C4-2B (cell line): ENCODE data around the gene IGBP1.

ENCODE experiments used
- H3K27ac ChIP-seq: fragments of 450-650 bp; 2 replicates; pipeline ENCODE4 v1.5.1; 2017
- ZFX ChIP-seq: fragments of 450-650 bp; IDR thresholded peaks from 2 replicates; pipeline ENCODE4 v1.6.1; 2017
- TF ChIP-seq, protein P1 (sequence below): fragments of 450-650 bp; conservative IDR thresholded peaks from 2 replicates; pipeline ENCODE4 v1.5.1; 2017; ENCODE audit warnings: mild to moderate bottlenecking

IGBP1 gene

GRCh38 chrX:70169281-70169680 is 36.0 kb downstream of the IGBP1 start:
- H3K27ac ChIP-seq, result no peak overlapping the region
- TF ChIP-seq, protein P1, sequence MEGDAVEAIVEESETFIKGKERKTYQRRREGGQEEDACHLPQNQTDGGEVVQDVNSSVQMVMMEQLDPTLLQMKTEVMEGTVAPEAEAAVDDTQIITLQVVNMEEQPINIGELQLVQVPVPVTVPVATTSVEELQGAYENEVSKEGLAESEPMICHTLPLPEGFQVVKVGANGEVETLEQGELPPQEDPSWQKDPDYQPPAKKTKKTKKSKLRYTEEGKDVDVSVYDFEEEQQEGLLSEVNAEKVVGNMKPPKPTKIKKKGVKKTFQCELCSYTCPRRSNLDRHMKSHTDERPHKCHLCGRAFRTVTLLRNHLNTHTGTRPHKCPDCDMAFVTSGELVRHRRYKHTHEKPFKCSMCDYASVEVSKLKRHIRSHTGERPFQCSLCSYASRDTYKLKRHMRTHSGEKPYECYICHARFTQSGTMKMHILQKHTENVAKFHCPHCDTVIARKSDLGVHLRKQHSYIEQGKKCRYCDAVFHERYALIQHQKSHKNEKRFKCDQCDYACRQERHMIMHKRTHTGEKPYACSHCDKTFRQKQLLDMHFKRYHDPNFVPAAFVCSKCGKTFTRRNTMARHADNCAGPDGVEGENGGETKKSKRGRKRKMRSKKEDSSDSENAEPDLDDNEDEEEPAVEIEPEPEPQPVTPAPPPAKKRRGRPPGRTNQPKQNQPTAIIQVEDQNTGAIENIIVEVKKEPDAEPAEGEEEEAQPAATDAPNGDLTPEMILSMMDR, result no peak
- TF ChIP-seq ZFX, result no peak

DNA sequence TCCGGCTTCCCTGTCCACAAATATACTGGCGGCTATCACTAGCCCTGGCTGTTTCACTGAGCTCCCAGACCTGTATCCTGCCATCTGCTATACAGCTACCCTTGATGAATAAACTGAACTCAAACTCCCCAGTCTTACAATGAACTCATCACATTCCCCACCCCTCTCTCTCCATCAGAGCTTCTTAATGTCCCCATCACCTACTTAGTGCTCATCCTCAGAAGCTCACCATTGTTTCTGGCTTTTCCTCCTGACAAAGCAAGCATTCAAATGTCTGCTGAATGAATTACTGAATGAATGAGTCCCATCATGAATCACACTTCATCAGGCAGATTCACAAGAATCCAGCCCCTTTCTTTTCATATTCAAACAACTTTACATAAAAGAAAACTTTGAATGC is 38.4 kb downstream of the IGBP1 start:
- H3K27ac ChIP-seq, result no peak overlapping the region
- TF ChIP-seq ZFX, result no peak
- TF ChIP-seq, protein P1, result no peak

DNA sequence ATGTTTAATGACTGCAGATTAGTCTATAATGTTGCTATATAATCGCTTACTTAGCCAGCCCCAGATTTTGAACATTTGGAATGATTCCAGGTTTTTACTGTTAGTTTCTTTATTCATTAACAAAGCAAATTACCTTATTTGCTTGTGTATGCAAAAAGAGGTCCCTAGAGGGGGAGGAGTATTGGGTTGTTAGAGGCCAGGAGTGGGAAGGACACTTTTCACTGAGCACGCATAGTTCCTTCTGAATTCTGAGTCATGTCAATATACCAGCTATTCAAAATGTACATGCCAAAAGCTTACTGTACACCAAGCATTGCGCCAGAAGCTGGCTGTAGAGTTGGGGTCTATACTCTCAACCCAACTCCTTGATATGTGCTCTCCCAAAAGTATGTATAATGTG is 39.0 kb downstream of the IGBP1 start:
- TF ChIP-seq ZFX, result no peak
- TF ChIP-seq, protein P1, result no peak
- H3K27ac ChIP-seq, result no peak overlapping the region

DNA sequence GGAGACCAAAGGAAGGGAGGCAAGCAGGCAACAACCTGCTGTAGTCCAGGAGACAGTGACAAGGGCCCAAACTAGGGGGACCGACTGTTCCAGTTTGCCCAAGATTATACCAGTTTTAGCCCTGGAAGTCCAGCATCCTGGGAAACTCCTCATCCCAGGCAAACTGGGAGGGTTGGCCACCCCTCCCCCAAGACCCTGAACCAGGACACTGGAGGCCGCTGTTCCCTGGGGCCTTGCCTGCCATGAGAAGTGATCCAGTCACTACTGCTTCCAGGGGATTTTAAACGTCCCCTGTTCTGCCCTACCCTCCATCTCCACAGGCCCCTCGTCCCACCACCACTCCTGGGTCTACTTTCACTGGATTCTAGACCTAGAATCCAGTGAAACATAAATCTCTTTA is 39.7 kb downstream of the IGBP1 start:
- TF ChIP-seq, protein P1, result no peak
- TF ChIP-seq ZFX, result no peak
- H3K27ac ChIP-seq, result no peak overlapping the region

DNA sequence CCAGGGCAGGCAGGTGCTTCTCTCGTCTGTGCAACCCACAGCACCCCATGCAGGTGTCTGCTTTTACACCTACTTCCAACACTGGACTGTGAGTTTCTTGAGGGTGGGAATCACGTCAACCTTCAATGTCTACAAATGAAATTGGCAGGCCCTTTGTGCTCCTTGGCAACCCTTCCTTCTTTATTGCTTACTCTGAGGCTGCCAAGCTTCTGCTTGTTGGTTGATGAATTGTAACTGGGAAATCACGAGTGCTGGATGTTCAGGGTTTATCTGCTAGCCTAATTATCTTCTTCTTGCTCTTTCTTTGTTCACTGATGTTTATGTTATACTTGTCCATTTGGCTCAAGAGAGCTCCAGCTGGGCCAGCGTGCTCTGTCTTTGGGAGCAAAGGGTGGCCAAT is 41.5 kb downstream of the IGBP1 start:
- TF ChIP-seq, protein P1, result no peak
- no peak for TF ChIP-seq ZFX
- H3K27ac ChIP-seq, result peak overlapping the region; percentile 59

GRCh38 chrX:70175338-70175737 is 42.1 kb downstream of the IGBP1 start:
- H3K27ac ChIP-seq, result peak overlapping the region; percentile 59
- TF ChIP-seq, protein P1, result no peak
- TF ChIP-seq ZFX, result no peak

DNA sequence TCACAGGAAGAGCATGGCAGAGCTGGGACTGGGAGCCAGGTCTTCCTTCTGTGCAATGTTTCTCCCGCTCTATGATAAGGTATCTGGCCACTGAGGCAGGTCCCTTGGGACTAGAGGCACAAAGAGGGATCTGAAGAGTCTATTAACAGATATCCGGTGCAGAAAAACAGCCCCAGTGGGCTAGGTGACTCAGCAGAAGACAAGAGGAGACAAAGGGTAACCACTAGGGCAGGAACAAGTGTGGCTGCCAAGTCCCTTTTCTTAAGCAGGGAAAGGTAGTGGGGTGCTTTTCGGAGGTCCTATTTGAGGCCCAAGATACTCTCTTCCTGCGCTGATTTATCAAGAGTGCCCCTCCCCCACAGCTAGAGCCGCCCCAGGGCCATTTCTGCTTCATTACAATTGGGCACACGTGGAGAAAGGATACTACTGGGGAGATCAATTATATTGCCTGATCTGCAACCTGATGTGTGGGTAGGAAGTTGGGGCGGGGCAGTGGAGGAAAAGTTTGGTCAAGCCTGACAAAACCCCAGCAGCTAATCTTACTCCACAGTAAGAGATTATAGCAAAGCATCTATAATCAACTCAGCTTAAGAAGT is 43.8 kb downstream of the IGBP1 start, which contains the start of gene DGAT2L6:
TSS of gene DGAT2L6 (plus strand) at position 546 of the 596 bp plus-strand sequence. CDS start 100 bp downstream, outside the sequence.
- no peak for TF ChIP-seq ZFX
- TF ChIP-seq, protein P1, result no peak
- no peak within 1 kb of the TSS for H3K27ac ChIP-seq
